NB4 (cell line): ENCODE measurements around the gene CFAP65.
A peak's percentile ranks its signal among the peaks of the same experiment; 100 is the strongest.

Experiments used
- DNase-seq: peaks from one replicate; pipeline ENCODE4 v3.0.0; 2010; ENCODE audit warnings: low read depth
- H3K4me3 ChIP-seq: one replicate; pipeline ENCODE4 v1.5.1; 2011; ENCODE audit warnings: mild to moderate bottlenecking, low read depth, low read length, moderate library complexity
- MYC ChIP-seq: IDR thresholded peaks from 2 replicates; pipeline ENCODE4 v1.6.1; 2011; ENCODE audit warnings: low read depth, low read length
- POLR2A ChIP-seq: IDR thresholded peaks from 2 replicates; pipeline ENCODE4 v1.6.1; 2011; ENCODE audit warnings: mild to moderate bottlenecking; ENCODE audit not compliant: insufficient read length; ENCODE audit errors: extremely low read depth
- TF ChIP-seq, protein P1 (sequence below): IDR thresholded peaks from one replicate; pipeline ENCODE4 v1.5.1; 2012; ENCODE audit warnings: low read depth, low read length
- TF ChIP-seq, protein P2 (sequence below): IDR thresholded peaks from 2 replicates; pipeline ENCODE4 v1.6.1; 2011; ENCODE audit warnings: low read depth, low read length

CFAP65 gene

DNA sequence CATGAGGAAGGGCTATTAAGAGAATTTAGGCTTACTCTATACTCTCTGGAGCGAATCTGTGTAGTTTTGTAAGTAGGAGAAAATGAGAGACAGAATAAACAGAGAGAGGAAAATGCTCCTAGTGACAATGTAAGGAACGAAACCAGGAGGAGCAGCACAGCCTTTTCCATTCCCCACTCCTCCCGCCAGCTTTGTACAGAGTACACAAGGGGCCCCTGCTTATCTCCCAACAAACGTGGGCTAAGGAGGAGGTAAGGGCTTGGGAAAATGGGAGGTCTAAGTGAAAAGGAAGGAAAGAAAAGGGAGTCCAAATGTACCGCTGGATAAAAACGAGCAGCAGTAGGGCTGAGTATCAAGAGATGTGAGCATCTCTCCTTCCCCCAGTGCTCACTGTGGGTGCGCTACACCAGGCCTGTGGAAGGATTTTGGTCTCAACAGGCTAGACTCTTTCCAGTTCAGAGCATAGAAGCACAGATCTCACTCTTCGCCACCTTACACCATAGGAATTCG is 31.5 kb upstream of the CFAP65 start:
- DNase-seq, result no peak
- no peak overlapping the region for H3K4me3 ChIP-seq
- TF ChIP-seq, protein P1, sequence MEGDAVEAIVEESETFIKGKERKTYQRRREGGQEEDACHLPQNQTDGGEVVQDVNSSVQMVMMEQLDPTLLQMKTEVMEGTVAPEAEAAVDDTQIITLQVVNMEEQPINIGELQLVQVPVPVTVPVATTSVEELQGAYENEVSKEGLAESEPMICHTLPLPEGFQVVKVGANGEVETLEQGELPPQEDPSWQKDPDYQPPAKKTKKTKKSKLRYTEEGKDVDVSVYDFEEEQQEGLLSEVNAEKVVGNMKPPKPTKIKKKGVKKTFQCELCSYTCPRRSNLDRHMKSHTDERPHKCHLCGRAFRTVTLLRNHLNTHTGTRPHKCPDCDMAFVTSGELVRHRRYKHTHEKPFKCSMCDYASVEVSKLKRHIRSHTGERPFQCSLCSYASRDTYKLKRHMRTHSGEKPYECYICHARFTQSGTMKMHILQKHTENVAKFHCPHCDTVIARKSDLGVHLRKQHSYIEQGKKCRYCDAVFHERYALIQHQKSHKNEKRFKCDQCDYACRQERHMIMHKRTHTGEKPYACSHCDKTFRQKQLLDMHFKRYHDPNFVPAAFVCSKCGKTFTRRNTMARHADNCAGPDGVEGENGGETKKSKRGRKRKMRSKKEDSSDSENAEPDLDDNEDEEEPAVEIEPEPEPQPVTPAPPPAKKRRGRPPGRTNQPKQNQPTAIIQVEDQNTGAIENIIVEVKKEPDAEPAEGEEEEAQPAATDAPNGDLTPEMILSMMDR, result no peak
- TF ChIP-seq POLR2A, result no peak
- TF ChIP-seq, protein P2, sequence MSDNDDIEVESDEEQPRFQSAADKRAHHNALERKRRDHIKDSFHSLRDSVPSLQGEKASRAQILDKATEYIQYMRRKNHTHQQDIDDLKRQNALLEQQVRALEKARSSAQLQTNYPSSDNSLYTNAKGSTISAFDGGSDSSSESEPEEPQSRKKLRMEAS, result no peak
- TF ChIP-seq MYC, result no peak

DNA sequence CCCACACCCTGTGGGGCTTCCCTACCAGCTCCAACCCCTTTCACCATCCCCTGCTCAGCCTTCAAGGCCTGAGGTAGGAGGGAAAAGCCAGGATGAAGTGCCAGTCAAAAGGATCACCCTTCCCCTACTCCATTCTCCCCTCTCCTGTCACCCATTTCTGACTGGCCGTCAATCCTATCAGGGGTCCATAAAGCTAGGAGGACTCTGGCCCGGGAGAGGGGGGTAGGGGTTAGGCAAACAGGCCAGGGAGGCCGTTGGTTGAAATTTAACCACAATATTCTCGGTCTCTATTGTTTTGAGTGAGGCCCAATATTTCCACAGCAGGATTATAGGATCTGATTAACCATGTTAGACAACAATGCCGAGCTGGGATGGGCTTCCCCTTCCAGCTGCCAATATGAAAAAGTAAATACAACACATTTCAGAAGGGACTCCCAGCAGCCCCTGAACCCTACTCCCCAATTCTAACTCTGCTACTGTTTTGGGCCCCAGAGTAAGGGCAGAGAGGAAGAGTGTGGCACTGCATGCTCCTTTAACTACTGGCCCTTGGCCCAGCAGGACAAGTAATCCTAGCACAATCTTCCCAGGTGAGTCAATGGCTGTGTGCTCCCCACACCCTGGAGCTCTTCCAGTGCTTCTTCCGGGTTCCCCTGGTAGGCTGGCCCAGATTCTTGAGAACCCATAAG is 30.0 kb upstream of the CFAP65 start:
- no peak for DNase-seq
- no peak overlapping the region for H3K4me3 ChIP-seq
- no peak for TF ChIP-seq MYC
- no peak for TF ChIP-seq POLR2A
- TF ChIP-seq, protein P1, result no peak
- TF ChIP-seq, protein P2, result no peak

DNA sequence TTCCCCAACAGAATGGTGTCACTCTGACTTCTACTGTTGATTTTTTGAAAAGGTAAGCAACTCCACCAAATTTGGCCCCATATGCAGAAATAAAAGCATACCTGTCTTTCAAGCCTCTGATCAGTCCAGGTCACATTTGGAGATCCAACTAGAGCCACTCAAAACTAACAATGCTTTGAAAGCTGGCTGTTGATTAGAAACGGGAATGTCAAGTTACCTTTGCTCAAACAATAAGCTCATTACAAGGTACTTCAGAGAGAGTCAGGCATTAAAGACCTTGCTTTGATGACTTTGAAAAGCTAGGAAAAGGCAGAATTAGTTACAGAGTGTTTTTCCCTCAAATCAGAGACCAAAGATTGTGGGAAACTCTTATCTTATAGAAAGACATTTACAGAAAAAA is 24.2 kb upstream of the CFAP65 start:
- no peak for TF ChIP-seq MYC
- no peak for TF ChIP-seq POLR2A
- TF ChIP-seq, protein P1, result no peak
- TF ChIP-seq, protein P2, result no peak
- no peak for DNase-seq
- H3K4me3 ChIP-seq, result no peak overlapping the region

DNA sequence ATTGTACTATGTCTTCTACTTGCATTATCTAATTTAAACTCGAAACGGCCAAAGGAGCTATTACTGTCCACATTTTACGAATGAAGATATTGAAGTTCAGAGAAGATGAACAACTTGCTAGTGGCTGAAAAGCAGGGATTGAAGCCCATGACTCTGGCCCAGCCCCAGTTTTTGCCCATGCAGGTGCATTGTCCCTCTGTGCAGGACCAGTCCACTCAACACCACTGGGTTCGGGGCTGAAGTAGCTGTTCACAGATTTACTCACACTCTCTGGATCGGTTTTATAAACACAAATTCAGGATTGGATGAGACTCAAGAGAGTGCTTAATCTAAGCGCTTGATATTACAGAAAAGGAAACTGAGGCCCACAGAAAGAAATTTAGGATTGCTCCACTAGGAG is 20.8 kb upstream of the CFAP65 start:
- TF ChIP-seq, protein P2, result no peak
- TF ChIP-seq, protein P1, result no peak
- TF ChIP-seq MYC (no peak), POLR2A (no peak)
- H3K4me3 ChIP-seq, result no peak overlapping the region
- DNase-seq, result no peak

DNA sequence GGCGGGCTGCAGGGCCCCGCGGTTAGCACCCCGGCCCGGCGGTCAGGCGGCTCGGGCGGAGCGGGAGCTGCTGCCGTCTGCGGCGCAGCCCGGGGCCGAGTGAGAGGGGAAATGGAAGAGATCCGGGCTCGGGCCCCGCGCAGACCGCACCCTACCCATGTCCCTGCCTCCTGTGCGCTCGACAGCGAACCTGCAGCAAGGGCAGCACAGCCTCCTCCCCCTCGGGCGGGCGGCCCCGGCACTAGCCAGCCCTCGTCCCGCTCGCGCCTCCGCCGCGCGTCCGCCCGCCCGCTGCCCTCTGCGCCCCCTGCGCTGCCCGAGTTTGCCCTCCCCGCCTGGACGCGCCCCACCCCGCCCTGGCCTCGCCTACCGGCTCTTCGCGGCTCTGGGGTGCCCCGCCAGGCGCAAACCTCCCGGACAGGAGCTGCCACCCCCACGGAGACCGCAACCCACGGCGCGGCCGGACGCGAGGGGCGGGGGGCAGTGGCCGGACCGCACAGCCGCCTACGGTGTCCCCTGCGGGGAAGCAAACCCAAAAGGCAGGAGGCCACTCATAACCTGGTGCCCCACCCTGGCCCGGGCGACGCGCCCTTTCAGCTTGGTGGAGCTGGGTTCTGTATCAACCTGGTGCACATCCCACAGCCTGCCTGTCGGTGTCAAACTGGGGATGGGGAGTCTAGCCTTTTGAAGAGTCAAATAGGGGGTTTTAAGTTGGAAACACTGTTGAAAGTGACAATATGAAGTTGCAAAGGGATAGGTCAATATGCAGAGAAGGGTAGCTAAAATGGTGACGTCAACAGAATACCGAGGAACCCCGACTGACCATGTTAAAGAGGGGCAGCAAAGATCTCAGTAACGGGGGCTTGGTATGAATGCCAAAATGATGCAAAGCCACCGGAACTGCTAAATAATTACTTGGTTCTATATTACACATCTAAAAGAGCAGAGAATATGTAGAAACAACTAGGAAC is 19.8 kb upstream of the CFAP65 start, which contains the start of gene IHH:
IHH (minus strand) TSS at position 101 of the 971 bp plus-strand sequence. CDS start 454 bp downstream, outside the sequence.
- DNase-seq, result peak; percentile 47
- TF ChIP-seq, protein P2, result no peak
- H3K4me3 ChIP-seq, result no peak within 1 kb of the TSS
